Right atrium auricular region (tissue), 2 donors: ENCODE measurements around the gene SIRT5. TPM values are rescaled to one million over a fixed set of nuclear protein-coding genes. Genes with fewer than 3 reads are reported as not detected.

Experiments
- DNase-seq: peaks from one replicate; pipeline ENCODE4 v3.0.0-alpha.2; 2019; ENCODE audit warnings: low spot score
- H3K27ac ChIP-seq, 2 donors: fragments of 200-600 bp; sonication (generic); 1 replicate in 1 of 2; 2 replicates in 1 of 2; pipeline ENCODE4 v1.5.1; 2016 to 2019
- H3K27me3 ChIP-seq, 2 donors: fragments of 200-600 bp; sonication (generic); one replicate each; pipeline versions ENCODE4 v1.5.1 to v1.6.0; 2017 to 2019
- H3K36me3 ChIP-seq: fragments of 200-600 bp; sonication (generic); one replicate; pipeline ENCODE4 v1.5.1; 2016
- H3K4me1 ChIP-seq, 2 donors: fragments of 200-600 bp; sonication (generic); one replicate each; pipeline versions ENCODE4 v1.5.1 to v1.6.0; 2017 to 2019
- H3K4me3 ChIP-seq, 2 donors: fragments of 200-600 bp; sonication (generic); 1 replicate in 1 of 2; 2 replicates in 1 of 2; pipeline ENCODE4 v1.5.1; 2017 to 2019; ENCODE audit warnings: mild to moderate bottlenecking in 1 of 2, moderate library complexity in 1 of 2
- H3K9me3 ChIP-seq, 2 donors: fragments of 200-600 bp; sonication (generic); one replicate each; pipeline ENCODE4 v1.5.1; 2019
- total RNA-seq, 2 donors: library from RNA; depleted of rRNA; stranded (reverse); fragments of >200 nt; gene quantifications; one replicate each; pipeline ENCODE4 v1.1.0, GENCODE V29; 2016
- TF ChIP-seq, protein P1 (sequence below), 2 donors: fragments of 200-600 bp; sonication (generic); IDR thresholded peaks; one replicate each; pipeline ENCODE4 v1.5.1; 2019; ENCODE audit warnings: antibody characterized with exemption in 2 of 2

SIRT5 gene
- total RNA-seq, 2 donors from 2014 or later: 17.9 to 31.2 TPM

DNA sequence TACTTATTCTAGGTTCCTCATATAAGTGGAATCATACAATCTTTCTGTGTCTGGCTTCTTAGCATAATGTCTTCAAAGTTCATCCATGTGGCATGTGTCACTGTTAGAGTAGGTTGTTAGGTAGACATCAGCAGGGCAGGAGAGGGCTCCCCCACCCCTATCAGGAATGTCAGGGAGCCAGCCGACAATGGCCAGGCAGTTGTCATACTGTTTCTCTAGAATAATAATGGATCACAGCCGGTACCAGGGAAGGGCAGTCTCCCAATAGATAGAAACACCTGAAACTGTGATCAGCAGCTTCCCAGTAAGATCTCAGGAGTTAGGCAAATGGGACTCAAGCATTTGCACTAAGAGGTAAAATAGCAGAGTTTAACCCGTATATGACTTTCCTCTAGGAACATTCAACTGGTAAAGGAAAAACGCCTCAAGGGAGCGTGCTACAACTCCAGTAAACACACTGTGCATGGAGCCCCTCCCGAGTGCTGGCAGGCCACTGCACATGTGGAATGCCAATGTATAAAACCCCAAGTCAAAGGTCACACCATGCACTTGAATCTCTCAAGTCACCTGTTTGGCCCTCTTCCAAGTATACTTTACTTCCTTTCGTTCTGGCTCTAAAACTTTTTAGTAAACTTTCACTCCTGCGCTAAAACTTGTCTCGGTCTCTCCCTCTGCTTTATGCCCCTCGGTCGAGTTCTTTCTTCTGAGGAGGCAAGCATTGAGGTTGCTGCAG, 29.8 kb upstream of the SIRT5 start:
- H3K4me3 ChIP-seq: no peak overlapping the region
- TF ChIP-seq, protein P1, sequence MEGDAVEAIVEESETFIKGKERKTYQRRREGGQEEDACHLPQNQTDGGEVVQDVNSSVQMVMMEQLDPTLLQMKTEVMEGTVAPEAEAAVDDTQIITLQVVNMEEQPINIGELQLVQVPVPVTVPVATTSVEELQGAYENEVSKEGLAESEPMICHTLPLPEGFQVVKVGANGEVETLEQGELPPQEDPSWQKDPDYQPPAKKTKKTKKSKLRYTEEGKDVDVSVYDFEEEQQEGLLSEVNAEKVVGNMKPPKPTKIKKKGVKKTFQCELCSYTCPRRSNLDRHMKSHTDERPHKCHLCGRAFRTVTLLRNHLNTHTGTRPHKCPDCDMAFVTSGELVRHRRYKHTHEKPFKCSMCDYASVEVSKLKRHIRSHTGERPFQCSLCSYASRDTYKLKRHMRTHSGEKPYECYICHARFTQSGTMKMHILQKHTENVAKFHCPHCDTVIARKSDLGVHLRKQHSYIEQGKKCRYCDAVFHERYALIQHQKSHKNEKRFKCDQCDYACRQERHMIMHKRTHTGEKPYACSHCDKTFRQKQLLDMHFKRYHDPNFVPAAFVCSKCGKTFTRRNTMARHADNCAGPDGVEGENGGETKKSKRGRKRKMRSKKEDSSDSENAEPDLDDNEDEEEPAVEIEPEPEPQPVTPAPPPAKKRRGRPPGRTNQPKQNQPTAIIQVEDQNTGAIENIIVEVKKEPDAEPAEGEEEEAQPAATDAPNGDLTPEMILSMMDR (IDR thresholded peaks at IDR 0.05): no peak
- no peak for DNase-seq
- H3K27me3 ChIP-seq: no peaks in the 10 kb centered on the region
- no peak overlapping the region for H3K27ac ChIP-seq
- no peaks in the 10 kb centered on the region for H3K9me3 ChIP-seq
- H3K36me3 ChIP-seq: no peaks in the 10 kb centered on the region
- no peaks in the 10 kb centered on the region for H3K4me1 ChIP-seq

DNA sequence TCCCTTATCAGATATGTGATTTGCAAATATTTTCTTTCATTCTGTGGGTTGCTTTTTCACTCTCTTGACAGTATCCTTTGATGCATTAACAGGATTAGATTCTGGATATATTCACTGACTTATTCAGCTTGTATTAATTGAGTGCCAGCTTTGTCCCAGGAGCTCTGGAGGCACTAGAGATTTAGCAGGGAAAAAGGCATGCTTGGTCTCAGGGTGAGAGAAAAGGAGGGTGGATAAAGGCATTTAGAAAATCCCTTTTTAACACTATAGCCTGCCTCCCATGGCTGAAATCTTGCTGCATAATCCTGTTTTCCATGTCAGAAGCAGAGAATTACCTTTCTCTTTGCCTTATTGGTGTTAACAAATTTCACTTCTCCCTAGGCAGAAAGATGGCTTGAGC, 28.5 kb upstream of the SIRT5 start:
- no peak overlapping the region for H3K27ac ChIP-seq
- DNase-seq: no peak
- H3K4me3 ChIP-seq: no peak overlapping the region
- TF ChIP-seq, protein P1 (IDR thresholded peaks at IDR 0.05): no peak
- H3K27me3 ChIP-seq: no peaks in the 10 kb centered on the region
- no peaks in the 10 kb centered on the region for H3K36me3 ChIP-seq
- H3K9me3 ChIP-seq: no peaks in the 10 kb centered on the region
- no peaks in the 10 kb centered on the region for H3K4me1 ChIP-seq

DNA sequence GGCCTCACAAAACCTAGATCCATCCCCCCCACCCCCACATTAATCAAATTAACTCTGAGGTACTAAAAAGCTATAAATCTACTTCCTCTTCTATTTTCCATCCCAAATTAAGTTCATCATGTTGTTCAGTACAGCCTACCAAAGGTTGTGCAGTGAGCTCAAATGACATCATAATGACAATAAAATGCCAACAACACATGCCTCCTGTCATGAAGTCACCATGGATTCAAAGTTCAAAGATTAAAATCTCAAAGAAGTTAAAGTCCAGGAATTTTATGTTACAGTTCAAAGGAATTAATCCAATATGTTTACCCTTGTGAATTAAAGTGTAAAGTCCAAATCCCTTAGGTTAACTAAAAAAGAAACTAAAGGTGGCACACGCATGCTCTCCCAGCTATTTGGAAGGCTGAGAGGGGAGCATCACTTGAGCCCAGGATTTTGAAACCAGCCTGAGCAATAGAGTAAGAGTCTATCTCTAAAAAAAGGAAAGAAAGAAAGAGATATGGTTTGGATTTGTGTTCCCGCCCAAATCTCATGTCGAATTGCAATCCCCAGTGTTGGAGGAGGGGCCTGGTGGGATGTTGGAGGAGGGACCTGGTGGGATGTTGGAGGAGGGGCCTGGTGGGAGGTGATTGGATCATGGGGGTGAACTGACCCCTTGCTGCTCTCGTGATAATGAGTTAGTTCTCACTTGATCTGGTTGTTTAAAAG, 25.7 kb upstream of the SIRT5 start:
- TF ChIP-seq, protein P1 (IDR thresholded peaks at IDR 0.05): no peak
- H3K27ac ChIP-seq: no peak overlapping the region
- H3K27me3 ChIP-seq: no peaks in the 10 kb centered on the region
- no peak overlapping the region for H3K4me3 ChIP-seq
- H3K36me3 ChIP-seq: no peaks in the 10 kb centered on the region
- H3K4me1 ChIP-seq: no peaks in the 10 kb centered on the region
- H3K9me3 ChIP-seq: no peaks in the 10 kb centered on the region
- DNase-seq: no peak

DNA sequence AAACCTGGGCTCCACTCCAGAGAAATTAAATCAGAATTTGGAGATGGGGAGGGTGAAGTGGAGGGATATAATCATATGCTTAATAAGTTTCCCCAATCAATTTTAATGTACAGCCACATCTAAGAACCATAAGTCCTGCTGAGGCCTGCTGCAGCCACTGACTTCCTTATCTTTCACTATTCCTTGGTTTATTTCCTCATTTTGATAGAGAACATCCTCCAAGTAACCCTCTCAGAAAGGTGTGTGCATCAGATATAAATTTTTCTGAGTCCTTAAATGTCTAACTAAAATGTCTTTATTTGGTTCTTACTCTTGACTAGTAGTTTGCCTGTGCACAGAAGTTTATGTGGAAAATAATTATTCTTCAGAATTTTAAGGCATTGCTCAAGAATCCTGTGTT, 23.7 kb upstream of the SIRT5 start:
- Histone ChIP-seq H3K27ac (no peak overlapping the region), H3K9me3 (no peaks in the 10 kb centered on the region), H3K36me3 (no peaks in the 10 kb centered on the region), H3K4me3 (no peak overlapping the region), H3K4me1 (peaks cover 0 to 8% of the 10 kb centered on the region in 2 donors), H3K27me3 (no peaks in the 10 kb centered on the region)
- no peak for DNase-seq
- TF ChIP-seq, protein P1 (IDR thresholded peaks at IDR 0.05): no peak

DNA sequence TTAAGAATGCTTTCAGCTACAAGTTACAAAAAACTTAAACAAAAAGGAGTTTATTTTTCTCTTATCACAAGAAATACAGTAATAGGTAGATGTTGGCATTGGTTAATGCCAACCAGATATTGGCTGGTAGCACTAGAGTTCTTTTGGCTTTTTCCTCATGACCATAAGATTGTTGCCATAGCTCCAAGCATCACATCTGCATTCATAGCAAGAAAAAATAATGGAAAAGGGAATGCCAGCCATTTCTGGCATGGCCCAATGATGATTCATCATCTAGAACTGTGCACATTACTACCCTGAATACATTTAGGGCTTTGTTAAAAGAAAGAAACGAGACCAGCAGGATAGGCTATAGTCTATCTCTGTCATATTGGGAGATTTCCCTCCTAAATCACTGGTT, 20.8 kb upstream of the SIRT5 start:
- DNase-seq: no peak
- Histone ChIP-seq H3K36me3 (no peaks in the 10 kb centered on the region), H3K27ac (peak overlapping the region; percentile 35 to 60)

More for the DNA sequence above, 20.8 kb upstream of the SIRT5 start:
- H3K27me3 ChIP-seq: no peaks in the 10 kb centered on the region
- peaks cover 0 to 10% of the 10 kb centered on the region in 2 donors for H3K4me1 ChIP-seq
- TF ChIP-seq, protein P1 (IDR thresholded peaks at IDR 0.05): no peak
- no peaks in the 10 kb centered on the region for H3K9me3 ChIP-seq
- H3K4me3 ChIP-seq: no peak overlapping the region
